Measurements from ENCODE around the gene SEMA7A.
"Not testable (repeated sequence)": the region's sequence is repeated elsewhere in the genome, so short reads cannot be mapped to it uniquely, and the experiment has no call there.

Gene SEMA7A

DNA sequence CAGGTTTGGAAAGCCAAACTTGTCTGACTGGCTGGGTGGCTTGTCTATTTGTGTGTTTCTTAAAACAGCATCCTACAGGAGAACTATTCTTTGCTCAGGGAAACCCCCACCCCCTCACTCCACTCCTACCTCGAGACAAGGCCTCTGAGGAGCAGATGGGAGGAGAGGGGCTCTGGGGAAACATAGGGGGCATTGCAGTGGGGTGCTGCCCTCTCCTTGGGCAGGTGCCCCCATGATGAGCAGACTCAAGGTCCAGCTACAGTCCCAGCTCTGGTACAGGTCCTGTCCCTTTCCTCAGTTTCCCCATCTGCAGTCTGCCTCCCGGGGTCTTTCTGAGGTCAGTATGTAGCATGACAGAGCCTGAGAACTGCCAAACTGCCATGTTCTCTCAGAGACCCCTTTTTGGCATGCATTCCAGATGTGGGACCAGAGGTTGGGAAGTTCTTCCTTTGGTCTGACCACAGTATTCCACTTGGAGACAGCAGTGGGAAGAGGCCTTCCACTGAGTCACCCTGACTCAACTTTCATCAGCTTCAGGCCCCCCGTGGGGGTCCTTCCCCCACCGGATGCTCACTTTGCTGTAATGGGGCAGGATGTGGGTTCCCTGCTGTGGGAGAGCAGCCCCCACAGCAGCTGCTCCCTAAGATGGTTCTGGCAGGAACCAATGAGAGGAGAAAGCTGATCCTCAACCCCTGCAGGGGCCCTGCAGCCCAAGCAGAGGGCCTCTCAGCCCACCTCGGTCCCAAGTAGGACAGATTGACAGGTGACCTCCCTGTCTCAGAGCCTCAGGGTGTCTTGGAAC lies 34.0 kb downstream of the SEMA7A start:
- DNase-seq, result peak; percentile 35

DNA sequence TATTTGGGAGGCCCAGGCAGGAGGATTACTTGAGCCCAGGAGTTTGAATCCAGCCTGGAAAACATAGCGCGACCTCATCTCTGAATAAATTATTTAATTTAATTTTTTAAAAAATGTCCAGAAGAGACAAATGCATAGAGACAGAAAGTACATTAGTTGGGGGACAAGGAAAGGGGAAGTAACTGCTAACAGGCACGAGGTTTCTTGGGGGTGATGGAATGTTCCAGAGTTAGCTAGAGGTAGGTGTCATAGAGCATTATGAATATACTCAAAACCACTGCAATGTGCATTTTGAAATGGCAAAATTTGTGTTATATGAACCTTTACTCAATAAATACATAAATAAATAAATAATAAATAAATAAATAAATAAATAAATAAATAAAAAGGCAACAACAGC lies 34.7 kb downstream of the SEMA7A start:
- DNase-seq, result no peak

DNA sequence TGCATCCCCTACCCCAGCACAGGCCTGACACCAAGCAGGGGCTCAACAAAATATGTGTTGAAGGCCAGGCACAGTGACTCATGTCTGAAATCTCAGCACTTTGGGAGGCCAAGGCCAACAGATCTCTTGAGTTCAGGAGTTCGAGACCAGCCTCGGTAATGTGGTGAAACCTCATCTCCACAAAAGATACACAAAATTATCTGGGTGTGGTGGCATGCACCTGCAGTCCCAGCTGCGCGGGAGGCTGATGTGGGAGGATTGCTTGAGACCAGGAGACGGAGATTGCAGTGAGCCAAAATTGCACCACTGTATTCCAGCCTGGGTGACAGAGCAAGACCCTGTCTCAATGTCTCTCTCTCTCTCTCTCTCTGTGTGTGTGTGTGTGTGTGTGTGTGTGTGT lies 35.6 kb downstream of the SEMA7A start:
- no peak for DNase-seq

DNA sequence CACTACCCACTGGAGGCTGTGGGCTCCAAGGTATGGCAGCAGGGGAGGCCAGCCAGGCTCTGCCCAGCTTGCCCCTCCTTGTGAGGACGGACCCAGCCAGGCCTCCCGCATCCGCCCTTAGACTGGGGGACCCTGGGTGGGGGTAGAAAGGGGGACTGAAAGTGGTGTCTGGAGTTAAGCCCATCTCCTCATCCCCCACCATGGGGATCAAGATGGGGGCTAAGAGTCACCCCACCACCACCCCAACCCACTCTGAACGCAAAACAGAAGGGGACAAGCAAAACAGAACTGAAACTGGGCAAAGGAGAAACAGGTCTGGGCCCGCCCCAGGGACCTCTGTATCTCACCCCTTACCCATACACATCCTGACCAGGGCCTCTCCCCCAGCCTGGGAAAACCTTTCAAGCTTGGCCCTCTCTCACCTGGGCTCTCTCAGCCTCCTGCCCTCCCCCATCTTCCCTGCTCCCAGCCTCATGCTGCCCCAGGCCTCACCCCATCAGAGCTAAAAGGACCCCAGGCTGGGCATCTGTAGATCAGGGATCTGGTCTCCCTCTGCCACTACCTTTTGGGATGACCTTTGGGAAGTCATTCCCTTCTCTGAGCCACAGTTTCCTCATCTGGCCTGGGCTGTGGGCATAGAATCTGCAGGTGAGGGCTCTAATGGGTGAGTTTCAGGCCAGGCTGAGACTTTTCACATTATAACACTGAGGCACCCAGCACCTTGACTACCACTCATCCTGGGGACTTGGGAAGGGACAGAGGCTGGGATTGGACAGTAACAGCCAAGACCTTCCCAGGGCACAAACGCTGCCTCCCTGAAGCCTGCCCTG lies 36.3 kb downstream of the SEMA7A start:
- no peak for DNase-seq

DNA sequence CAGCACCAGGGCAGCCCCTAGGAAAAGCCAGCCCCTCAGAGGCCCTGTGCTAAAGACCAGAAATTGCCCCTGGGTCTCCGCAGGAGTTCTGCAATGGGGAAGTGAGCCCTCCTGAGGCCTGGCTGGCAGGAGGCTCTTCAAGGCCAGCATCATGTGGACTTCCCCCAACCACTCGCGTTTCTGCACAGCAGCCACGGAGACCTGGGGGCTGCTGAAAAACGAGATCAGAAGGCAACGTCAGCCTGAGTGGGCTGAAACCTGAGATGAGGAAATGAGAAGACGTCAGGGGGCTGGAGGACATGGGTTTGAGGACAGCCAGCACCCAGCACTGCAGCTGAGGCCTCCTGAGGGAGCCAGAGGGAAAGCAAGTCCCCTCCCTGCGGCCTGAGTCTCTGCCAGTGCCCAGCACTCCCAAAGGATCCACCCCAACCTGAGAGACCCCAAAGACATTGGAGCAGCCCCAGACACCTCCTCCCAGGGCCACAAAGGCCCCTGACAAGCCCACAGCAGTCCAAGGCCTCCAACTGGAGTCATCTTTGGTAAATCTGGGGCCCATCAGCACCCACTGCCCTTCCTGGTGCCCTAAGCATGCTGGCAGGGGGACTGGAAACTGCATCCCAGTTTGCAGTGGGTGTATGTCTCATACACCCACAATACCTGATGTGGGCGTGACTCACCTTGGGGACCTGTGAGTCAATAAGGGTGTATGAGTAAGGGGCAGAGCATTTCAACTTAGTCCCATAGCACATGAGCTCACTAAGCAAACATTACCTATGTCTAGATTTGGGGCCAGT lies 37.1 kb downstream of the SEMA7A start:
- DNase-seq, result peak; percentile 21

DNA sequence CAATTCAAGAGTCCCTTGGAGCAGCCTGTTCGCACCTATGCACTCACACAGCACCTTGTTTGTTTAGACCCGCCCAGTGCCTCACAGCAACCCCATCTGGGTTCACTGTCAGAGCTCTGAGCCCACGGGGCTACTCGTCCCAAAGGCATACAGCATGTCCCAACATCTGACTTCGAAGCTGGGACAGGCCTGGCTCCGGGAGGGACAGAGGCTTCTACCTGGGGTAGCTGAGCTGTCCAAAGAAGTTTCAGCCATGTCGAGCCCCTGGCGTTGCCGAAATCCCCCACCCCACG lies 37.7 kb downstream of the SEMA7A start:
- no peak for DNase-seq

DNA sequence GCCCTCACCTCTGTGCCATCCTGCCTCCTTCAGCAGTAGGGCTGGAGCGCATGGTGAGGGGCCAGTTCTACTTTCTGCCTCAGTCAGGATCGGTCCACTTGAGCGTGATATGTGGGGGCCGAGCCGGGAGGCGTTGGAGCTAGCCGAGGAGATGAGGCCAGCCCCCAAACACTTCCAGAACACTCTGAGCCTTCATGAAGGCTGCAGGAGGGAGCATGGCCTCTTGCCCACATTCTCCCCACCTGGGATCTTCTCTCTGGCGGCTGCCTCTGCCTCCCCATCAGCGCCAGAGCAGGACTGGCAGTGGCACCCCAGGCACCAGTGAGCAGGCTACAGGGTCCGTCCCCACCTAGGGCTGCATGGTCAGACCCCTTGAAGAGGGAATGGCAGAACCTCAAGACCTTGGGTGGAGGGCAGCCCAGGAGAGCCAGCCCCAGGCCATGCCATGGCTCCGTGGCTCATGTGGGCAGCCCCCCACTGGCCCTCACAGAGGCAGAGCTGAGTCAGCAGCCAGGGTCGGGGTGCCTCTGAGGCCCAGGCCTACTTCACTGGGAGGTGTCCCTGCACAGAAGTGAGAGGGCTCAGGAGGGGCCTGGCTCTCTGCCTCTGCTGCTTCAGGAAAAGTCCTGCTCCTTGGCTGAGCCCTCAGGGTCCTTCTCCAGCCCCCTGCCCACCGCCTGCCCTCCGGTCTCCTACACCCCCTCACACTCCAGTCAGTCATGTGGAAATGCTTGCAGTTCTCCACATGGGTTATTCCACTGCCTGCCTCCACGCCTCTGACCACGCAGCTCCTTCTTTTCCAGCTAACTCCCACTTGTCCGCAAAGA lies 38.2 kb downstream of the SEMA7A start:
- DNase-seq, result no peak

DNA sequence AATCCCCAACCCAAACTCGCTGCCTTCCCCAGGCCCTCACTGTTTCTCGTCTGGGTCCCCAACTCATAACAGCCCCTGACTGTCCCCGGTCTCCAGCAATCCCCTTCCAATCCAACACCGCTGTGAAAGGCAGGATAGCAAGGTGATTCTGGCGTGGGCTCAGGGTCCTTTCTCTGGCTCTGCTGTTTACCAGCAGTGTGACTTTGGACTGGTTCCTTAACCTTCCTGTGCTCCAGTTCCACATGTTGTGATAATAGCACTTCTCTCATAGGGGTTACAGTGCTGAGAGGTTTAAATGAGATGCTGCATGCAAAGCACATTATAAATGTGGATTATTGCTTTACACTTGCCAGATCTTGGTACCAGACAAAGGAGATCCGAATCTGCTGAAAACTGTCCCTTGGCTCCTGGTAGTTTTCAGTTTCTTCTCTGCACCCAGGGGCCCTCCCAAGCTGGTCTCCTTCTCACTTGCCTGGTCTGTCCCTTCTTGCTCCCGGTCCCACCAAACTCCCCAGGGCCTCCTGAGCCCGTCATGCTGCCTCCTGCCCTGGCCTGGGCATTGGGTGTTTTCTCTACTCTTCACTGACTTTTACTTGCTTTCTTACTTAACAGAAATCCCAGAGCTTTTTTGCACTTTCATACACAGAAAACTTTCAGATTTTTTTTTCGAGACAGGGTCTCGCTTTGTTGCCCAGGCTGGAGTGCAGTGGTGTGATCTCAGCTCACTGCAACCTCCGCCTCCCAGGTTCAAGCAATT lies 39.5 kb downstream of the SEMA7A start:
- DNase-seq, result no peak

DNA sequence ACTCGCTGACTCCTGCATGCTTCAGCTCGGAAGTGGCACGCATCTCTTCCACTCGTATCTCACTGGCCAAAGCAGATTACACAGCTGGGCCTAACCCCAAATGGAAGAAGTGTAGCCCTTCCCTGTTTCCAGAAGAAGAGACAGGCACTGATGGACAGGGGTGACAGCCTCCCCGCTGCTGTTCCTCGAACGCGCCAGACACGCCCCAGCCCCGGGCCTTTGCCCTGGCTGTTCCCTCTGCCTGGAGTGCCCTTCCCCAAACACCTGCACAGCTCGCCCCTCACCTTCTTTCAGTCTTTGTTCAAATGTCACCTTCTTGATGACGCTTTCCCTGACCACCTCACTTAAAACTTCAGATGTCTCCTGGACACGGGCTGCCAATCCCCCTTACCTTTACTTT lies 40.3 kb downstream of the SEMA7A start:
- DNase-seq, result no peak

DNA sequence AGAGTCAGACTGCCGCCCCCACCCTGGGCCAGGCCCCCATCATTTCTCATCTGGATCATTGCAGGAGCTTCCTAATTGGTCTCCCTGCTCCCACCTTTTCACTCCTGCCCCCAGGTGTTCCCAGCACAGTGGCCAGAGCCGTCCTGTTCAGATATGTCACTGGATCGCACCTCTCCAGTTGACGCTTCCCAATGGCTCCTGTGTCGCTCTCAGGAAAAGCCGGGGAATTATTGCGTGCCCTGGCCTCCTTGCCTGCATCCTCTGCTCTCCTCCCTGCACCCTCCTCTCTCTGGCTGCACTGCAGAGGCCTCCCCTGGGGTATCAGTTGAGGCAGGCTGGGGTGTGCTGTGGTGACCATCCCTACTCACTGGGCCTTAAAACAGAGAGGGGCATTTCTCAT lies 40.9 kb downstream of the SEMA7A start:
- no peak for DNase-seq

DNA sequence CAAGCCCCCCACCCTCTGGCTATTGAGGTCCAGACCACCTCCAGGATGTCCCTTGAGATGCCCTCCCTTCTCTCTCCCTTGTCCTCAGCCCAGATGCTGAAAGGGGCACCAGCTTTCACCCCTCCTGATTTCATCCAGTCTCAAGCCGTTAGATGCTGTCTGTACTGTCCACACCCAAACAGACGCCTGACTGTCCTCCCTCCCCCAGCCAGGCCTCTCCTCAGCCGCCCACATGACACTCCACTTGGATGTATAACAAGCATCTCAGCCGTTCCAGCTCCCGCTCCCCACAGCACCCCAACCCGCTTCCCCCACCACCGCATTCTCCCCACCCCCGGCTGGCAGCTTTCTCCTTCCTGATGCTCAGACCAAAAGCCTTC lies 41.3 kb downstream of the SEMA7A start:
- DNase-seq, result no peak

DNA sequence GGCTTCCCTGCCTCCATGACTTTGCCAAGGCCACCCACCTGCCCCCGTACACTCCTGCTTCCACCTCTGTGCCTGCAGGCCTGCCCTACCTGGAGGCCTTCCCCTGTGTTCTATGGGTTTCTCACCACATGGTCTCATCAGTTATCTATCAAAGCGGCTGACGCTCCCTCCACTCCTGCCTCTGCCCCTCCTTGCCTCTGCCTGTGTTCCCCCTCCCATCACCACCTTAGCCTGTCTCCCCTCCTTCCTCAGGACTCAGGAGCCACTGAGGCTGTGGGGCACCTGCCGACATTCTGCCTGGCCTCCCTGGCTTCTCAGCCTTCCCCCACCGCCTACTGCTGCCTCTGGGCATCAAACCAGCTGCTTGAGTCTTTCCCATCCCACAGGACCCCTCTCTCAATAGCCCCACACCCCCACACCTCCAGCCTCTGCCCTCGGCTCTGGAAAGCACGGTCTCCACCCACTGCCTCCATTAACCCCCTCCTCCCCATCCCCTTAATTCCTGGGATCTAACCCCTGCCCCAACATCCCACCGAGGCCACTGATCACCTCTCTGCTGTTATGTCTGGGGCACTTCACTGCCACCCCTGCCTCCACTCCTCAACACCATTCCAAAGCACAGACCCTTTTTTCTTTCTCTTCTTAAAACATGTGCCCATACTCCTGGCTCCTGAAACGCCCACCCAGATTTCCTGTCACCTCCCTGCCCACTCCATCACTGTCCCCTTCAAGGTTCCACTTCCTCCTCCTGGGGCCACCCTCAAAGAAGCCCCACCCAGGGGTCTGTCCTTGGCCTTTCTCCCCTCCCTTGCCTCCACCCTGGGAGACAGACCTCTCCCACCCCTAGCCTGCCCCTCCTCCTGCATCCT lies 41.9 kb downstream of the SEMA7A start:
- DNase-seq, result no peak

DNA sequence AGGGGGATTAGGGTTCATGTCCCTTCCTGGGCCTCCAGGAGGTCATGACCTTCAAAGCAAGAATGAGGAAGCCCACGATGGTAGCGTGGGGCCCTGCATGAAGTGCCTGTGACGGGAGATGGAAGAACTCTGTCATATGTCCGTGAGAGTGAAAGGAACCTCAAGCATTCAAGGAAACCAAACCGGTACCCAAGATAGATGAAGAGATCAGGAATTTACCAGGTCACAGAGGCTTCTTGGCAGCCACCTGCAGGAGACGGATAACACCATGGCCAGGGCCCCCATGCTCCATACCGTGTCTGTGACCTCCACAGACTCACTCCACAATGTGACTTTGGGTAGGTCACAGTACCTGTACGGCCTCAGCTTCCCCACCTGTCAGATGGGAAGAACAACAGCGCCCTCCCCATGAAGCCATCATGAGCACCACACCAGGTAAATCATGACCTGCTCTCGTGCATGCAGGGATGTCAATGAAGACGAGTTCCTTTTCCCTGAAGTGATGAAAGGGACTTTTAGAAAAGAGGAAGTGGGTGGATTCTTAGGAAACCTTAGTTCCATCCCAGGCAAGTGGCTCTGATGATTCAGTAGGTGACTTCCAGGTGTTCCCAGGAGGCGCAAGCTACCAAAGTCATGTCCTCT lies 43.0 kb downstream of the SEMA7A start:
- DNase-seq, result no peak

DNA sequence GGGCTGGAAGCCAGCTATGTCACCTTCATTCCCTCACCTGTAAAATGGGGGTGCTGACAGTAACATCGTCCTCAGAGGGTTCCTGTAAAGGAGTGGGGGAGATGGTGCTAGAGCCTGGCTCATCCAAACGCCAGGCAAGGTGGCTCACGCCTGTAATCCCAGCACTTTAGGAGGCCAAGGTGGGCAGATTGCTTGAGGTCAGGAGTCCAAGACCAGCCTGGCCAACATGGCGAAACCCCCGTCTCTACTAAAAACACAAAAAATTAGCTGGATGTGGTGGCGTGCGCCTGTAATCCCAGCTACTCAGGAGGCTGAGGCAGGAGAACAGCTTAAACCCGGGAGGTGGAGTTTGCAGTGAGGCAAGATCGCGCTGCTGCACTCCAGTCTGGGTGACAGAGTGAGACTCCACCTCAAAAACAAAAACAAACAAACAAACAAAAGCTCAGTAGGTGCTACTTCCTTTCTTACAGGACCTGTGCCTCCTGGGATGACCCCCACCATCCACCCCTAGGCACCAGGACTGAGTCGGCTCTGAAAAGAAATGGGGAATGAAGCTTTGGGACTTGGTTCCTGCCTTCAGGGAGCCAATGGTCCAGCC lies 43.6 kb downstream of the SEMA7A start:
- not testable (repeated sequence) for DNase-seq

DNA sequence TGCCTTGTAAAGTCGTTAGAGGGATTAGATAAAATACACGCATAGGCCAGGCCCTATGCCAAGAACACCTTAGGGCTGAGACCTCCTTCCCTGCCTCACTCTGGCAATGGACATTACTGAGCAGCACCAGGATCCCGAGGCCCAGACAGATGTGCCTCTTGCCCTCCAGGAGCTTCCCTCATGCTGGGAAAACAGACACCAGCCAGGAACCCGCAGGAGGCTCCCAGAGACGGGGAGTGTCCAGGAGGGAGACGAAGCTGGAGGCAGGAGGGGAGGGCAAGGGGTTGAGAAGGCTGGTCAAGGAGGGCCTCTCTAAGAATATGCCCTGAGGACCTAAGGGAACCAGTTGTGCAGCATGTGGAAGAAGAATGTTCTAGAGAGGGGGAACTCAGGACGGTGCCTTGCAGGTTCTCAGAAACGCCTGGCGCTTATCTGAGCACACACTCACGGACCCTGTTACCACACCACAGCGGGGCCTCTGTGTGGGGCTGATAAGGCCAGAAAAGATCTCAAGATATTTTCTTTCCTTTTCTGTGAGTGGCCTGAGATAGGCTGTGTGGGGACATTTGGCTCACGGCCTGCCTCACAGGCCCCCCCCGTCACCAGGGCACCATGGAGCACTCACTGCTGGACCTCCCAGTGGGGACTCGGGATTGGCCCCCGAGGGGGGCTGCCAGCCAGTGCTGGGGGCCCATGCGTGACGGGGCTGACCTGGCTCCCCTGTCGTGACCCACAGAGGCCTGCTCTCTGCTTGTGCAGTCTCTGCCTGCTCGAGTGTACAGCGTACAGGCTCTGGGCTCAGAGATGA lies 44.3 kb downstream of the SEMA7A start:
- no peak for DNase-seq

DNA sequence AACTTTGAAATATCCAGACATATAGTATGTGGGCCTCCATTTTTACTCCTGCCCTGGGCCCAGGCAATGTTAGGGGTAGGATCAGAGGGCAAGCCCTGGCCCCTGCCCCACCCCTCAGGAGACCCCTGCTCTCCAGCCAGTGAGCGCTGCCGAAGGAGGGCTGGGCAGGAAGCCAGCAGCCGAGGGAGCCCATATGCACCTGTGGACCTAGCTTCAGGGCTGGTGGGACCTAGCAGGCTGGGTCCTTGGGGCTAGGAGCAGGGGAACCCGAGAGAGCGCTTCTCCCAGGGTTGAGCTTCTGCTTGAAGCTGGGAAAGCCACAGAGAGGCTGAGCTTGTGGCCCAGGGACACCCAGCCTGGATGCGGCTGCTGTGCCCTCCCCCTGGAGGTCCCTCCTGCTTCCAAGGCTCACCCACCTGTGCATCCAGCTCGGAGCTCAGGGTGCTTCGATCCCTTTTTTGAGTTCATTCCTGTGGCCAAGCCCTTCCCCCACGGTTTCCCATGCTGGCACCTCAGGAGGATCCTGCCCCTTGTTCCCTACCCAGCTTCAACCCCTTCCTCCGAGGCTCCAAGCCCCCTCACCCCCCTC lies 45.3 kb downstream of the SEMA7A start:
- no peak for DNase-seq

DNA sequence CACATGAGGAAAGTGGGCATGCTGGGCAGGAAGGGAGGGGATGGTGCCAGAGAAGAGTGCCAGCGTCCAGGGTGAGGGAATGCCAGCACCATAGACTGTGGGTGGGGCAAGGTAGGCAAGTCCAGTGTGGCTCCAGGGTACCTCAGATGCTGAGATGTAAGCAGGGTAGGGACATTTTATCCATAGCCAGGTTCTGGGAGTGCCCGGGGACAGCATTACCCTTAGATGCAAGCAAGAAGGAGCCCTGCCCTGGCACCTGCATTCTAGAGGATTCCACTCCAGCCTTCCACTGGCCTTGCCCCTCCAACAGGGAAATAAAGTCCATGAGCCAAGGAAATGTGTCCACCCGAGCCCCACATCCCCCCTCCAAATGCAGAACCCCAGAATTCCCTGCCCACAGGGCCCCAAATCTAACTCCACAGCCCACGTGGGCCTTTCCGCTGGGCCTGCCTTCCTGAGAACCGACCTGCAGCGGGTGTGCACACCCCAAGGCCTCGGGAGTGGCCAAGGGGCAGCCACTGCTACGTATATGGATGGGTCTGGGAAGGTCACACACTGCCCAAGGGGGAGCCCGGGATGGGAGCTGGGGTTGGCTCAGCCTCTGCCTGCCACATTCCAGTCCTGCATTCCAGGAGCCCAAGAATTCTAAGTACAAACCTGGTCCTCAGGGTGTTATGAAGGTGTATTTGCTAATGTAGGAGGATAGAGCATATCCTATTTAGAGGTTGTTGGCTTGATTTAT lies 46.0 kb downstream of the SEMA7A start:
- no peak for DNase-seq

DNA sequence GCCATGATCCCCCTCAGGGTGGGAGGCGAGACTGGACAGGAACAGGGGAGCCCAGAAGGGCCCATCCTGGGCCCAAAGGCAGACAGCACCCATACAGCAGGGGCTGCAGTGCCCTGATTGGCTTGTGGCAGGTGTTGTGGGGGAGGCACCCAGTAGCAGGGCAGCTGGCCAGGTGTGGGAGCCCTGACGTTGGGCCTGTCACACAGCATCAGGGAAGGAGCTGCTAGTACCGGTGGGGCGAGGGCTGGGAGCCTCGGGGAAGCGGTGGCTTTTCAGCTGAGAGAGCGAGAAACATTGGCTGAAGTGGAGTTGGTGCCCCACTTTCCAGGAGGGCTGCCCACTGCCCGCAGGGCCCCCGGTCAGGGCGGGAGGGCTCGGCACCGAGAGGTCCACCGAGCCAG lies 46.6 kb downstream of the SEMA7A start:
- DNase-seq, result no peak
